GM19438 (cell line): Measurements from ENCODE around the gene AAMP.

Source experiments
- ATAC-seq: cut with Tn5 transposase; IDR thresholded peaks from one replicate; pipeline ENCODE4 v1.9.1; 2021; ENCODE audit warnings: low read depth; ENCODE audit not compliant: unreplicated experiment

Gene AAMP

GRCh38 chr2:218294430-218295022, 24.6 kb upstream of the AAMP start:
- ATAC-seq = no peak

GRCh38 chr2:218293715-218294429, 23.9 kb upstream of the AAMP start:
- ATAC-seq = no peak

GRCh38 chr2:218292048-218293014, 22.4 kb upstream of the AAMP start, which contains the start of gene TMBIM1:
Gene TMBIM1, minus strand, starts transcription at chr2:218292503. Its CDS starts 10,362 bp downstream, at chr2:218282141.
- ATAC-seq = peak; percentile 47

- no peak for ATAC-seq
Measured at GRCh38 chr2:218291318-218292047, 21.5 kb upstream of the AAMP start.

- ATAC-seq = peak; percentile 55
Measured at GRCh38 chr2:218290316-218291261, 20.7 kb upstream of the AAMP start.

GRCh38 chr2:218289639-218290315, 19.8 kb upstream of the AAMP start:
- ATAC-seq = no peak

- ATAC-seq = peak; percentile 52
Measured at GRCh38 chr2:218286570-218287459, 16.9 kb upstream of the AAMP start.

- ATAC-seq = no peak
Measured at GRCh38 chr2:218285604-218286003, 15.7 kb upstream of the AAMP start.

- no peak for ATAC-seq
Measured at GRCh38 chr2:218284106-218284811, 14.3 kb upstream of the AAMP start.

GRCh38 chr2:218282173-218282991, 12.4 kb upstream of the AAMP start:
- no peak for ATAC-seq

- no peak for ATAC-seq
Measured at GRCh38 chr2:218281449-218281848, 11.5 kb upstream of the AAMP start.

- no peak for ATAC-seq
Measured at GRCh38 chr2:218280260-218280870, 10.4 kb upstream of the AAMP start.

- ATAC-seq = no peak
Measured at GRCh38 chr2:218278531-218279360, 8.8 kb upstream of the AAMP start.

- ATAC-seq = no peak
Measured at GRCh38 chr2:218277921-218278320, 8.0 kb upstream of the AAMP start.
